IMR-90 (cell line): ENCODE measurements around the gene EXOC6B.

ENCODE experiments used
- BHLHE40 ChIP-seq: fragments of 150-350 bp; IDR thresholded peaks from 2 replicates; pipeline ENCODE4 v1.6.1; 2016; ENCODE audit warnings: mild to moderate bottlenecking, low read depth, low read length
- CEBPB ChIP-seq: IDR thresholded peaks from 2 replicates; pipeline ENCODE4 v1.6.1; 2012; ENCODE audit warnings: low read depth, low read length, improper control_type of control experiment
- CTCF ChIP-seq: conservative IDR thresholded peaks from 2 replicates; pipeline ENCODE4 v1.5.1; 2012; ENCODE audit warnings: mild to moderate bottlenecking, low read depth, low read length, improper control_type of control experiment
- ELK1 ChIP-seq: fragments of 150-350 bp; IDR thresholded peaks from 2 replicates; pipeline ENCODE4 v1.6.1; 2016; ENCODE audit warnings: low read depth, mild to moderate bottlenecking, low read length, moderate library complexity, borderline replicate concordance
- FOS ChIP-seq: fragments of 150-350 bp; IDR thresholded peaks from 2 replicates; pipeline ENCODE4 v1.6.1; 2016; ENCODE audit warnings: low read depth, low read length
- MAFK ChIP-seq: IDR thresholded peaks from 2 replicates; pipeline ENCODE4 v1.6.1; 2012; ENCODE audit warnings: low read depth, low read length, improper control_type of control experiment
- MXI1 ChIP-seq: IDR thresholded peaks from 2 replicates; pipeline ENCODE4 v1.6.1; 2012; ENCODE audit warnings: low read depth, mild to moderate bottlenecking, low read length, moderate library complexity, borderline replicate concordance
- NFE2L2 ChIP-seq: fragments of 150-350 bp; IDR thresholded peaks from 2 replicates; pipeline ENCODE4 v1.6.1; 2016; ENCODE audit warnings: low read depth, mild to moderate bottlenecking, low read length
- POLR2A ChIP-seq: IDR thresholded peaks from 2 replicates; pipeline ENCODE4 v1.6.1; 2012; ENCODE audit warnings: mild to moderate bottlenecking, low read depth, low read length
- RAD21 ChIP-seq: IDR thresholded peaks from 2 replicates; pipeline ENCODE4 v1.6.1; 2012; ENCODE audit warnings: low read length, improper control_type of control experiment
- RCOR1 ChIP-seq: IDR thresholded peaks from 2 replicates; pipeline ENCODE4 v1.6.1; 2012; ENCODE audit warnings: mild to moderate bottlenecking, low read length, improper control_type of control experiment; ENCODE audit not compliant: insufficient replicate concordance
- RFX5 ChIP-seq: IDR thresholded peaks from 2 replicates; pipeline ENCODE4 v1.8.0; 2012; ENCODE audit warnings: low read depth, mild to moderate bottlenecking, low read length, moderate library complexity

DNA sequence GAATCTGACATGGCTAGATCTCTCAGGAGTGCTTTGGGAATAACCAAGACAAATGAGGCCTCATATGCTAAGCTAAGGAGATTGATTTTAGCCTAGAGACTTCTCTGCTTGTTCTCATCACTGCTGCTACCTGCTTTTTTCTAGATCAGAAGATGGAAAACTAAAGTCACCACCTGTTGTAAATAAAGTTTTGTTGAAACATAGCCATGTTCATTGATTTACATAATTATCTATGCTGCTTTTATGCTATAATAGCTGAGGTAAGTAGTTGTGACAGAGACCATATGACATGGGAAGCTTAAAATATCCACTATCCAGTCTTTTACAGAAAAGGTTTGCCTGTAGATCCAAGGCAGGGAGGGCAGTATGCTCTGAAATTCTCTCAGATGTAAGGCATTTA, 632.1 kb downstream of the EXOC6B start:
- no peak for TF ChIP-seq CEBPB
- TF ChIP-seq CTCF, result no peak
- TF ChIP-seq MXI1, result no peak
- TF ChIP-seq ELK1, result no peak
- TF ChIP-seq RAD21, result no peak
- TF ChIP-seq BHLHE40, result no peak
- no peak for TF ChIP-seq POLR2A
- TF ChIP-seq RFX5, result no peak
- no peak for TF ChIP-seq MAFK
- TF ChIP-seq RCOR1, result no peak
- TF ChIP-seq FOS, result no peak
- TF ChIP-seq NFE2L2, result no peak
